Superior temporal gyrus (tissue), 1 donor: ENCODE results near the gene INSR.

Source experiments
- DNase-seq: peaks from one replicate; pipeline ENCODE4 v3.0.0-alpha.2; 2016; ENCODE audit errors: extremely low spot score

Gene INSR

DNA sequence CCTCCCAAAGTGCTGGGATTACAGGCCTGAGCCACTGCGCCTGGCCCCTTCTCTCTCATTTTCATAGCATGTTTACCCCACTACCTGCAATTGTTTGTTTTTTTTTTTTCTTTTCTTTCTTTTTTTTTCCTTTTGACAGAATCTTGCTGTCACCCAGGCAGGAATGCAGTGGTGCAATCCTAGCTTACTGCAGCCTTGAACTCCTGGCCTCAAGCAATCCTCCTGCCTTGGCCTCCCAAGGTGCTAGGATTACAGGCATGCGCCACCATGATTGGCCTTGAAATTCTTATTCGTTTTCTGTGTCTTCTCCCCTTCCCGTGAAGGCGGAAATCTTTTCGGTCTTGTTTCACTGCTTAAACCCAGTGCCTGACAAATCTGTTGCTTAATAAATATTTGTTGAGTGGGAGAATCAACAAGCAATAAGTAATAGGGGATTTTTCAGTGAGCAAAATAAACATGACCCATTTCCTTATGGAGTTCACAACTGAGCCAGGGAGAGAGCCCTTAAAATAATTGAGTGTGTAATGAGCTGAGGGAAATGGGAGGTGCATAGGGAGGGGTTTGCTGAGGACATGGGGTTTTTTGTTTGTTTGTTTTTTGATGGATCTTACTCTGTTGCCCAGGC lies 1.8 kb upstream of the INSR start:
- DNase-seq: no peak

DNA sequence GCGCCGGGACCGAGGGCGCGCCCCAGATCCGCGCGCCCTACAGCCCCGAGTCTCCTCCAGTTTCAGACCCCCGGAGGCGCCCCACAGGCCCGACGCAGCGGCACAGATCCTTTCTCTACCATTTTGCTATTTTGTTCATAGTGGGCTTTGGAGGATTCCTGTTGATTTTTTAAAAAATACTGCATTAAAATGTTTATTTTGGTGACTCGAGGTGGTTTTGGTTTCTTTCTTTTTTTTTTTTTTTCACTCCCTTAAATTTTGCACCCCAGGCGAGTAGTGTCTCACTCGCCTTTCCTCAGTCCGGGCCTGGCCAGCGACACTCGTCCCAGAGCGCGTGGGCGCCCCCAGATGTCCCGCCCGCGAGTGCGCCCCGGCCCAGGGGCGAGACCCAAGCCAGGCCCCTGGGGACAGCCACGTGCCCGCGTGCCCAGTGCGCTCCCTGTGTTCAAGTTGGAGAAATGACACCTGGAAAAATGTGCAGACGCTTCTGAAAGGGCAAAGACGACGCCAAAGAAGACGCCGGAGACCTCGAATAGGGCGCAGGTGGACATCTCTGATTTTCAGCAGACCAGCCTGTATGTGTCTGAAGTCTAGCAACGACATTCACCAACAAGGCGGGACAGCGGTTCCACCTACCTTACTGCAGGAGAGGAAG lies 471 bp upstream of the INSR start:
- peak; percentile 63 for DNase-seq

GRCh38 chr19:7292950-7293761 lies 1.1 kb downstream of the INSR start:
- DNase-seq: no peak

GRCh38 chr19:7292352-7292949 lies 1.8 kb downstream of the INSR start:
- DNase-seq: no peak

DNA sequence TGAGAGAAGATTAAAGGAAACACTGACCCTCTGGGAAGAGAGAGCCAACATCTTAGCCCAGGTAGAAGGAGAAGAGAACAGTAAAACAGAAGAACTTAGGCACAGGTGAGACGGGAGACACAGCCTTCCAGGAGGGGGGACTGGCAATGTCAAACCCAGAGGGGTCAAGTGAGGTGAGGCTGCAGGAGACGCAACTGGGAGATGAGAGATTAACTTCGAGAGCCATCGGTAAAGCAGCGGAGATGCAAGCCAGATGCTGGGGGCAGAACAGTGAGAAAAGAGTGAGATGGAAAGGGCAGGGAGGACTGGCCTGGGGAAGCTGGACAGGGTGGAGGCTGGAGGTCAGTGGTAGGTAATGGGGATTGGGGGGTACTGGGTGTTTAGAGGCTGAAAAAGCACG lies 5.2 kb downstream of the INSR start:
- DNase-seq: no peak

GRCh38 chr19:7288131-7288530 lies 6.1 kb downstream of the INSR start:
- no peak for DNase-seq

DNA sequence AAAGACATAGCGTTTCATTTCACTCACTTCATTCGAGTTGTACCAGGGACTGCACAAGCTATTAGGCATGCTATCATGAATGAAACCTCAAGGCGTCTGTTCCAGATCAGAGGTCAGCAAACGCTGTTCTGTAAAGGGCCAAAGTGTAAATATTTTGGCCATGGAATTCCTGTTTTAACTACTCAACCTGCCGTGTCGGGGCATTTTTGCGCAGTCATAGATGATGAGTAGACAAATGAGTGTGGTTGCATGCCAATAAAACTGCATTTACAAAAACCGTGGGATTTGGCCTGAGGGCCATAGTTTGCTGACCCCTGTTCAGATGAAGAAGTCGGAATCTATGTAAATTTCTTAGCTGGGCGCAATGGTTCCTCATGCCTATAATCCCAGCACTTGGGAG lies 6.5 kb downstream of the INSR start:
- no peak for DNase-seq

GRCh38 chr19:7280940-7281666 lies 13.1 kb downstream of the INSR start:
- no peak for DNase-seq

DNA sequence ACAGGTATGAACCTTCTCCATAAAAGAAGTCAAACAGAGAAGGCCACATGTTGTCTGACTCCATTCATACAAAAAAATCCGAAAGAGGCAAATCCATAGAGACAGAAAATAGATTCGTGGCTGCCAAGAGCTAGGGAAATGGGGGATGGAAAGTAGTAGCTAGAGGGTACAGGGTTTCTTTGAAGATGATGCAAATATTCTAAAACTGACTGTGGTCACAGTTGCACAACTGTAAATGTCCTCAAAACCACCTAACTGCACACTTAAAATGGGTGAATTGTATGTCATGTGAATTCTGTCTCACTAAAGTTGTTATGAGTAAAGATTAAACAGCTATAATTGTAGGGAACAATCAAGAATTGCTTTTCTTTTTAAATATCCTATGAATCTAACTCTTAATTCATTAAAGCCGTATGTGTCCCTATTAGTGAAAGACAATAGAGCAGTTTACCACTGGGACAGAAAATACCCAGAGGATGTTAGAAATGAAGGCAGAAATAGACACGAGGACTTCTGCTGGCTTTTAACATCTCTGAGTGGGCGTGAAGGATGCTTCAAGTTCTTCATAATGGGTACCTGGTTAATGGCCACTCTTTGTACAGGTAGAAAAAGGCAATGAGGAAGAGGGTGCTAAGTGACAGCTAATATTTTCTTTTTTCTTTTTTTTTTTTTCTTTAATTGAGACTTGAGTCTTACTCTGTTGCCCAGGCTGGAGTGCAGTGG lies 21.2 kb downstream of the INSR start:
- no peak for DNase-seq

- DNase-seq: no peak
These were observed 25.5 kb downstream of the INSR start for GRCh38 chr19:7268705-7269098.

GRCh38 chr19:7267792-7268704 lies 26.2 kb downstream of the INSR start:
- no peak for DNase-seq

GRCh38 chr19:7266832-7267231 lies 27.4 kb downstream of the INSR start:
- DNase-seq: no peak

DNA sequence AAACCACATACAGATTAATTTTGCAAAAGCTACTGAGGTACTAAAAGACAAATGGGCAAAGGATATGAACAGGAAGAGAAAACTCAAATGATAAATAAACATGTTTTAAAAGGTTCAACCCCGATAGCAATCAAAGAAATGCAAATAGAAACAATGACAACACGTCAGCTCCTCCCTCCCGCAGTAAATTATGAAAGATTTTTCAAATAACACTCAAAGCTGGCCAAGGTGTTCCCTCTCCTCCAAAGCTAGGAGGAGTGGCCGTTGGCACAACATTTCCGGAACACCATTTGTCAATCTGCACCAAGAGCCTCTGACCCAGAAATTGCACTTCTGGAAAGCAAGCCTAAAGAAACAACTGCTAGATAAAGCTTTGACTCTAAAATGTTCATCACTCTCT lies 28.3 kb downstream of the INSR start:
- DNase-seq: no peak

- no peak for DNase-seq
These were observed 29.4 kb downstream of the INSR start for GRCh38 chr19:7264858-7265257.

GRCh38 chr19:7263521-7263920 lies 30.7 kb downstream of the INSR start:
- no peak for DNase-seq

DNA sequence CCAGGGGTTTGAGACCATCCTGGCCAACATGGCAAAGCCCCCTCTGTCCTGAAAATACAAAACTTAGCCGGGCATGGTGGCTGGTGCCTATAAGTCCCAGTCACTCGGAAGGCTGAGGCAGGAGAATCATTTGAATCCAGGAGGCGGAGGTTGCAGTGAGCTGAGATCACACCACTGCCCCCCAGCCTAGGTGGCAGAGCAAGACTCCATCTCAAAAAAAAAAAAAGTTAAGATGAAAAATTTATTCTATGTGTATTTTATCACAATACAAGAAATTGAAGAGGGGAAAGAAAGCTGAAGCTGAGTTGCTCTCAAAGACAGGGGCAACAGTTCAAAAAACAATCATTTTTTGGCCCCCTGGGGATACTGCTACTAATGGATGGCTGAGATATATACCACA lies 31.1 kb downstream of the INSR start:
- no peak for DNase-seq

DNA sequence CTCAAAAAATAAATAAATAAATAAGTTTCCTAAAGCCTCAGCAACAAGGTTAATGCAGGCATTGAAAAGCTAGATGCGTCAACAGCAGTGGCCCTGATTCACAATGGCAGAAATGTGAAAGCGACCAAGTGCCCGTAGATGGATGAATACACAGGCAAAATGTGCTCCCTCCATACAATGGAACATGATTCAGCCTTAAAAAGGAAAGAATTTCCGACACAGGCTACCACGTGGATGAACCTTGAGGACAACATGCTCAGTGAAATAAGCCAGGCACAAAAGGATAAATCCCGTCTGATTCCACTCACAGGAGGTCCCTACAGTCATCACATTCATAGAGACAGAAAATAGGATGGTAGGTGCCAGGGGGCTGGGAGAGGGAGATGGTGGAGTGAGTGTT lies 31.7 kb downstream of the INSR start:
- no peak for DNase-seq

DNA sequence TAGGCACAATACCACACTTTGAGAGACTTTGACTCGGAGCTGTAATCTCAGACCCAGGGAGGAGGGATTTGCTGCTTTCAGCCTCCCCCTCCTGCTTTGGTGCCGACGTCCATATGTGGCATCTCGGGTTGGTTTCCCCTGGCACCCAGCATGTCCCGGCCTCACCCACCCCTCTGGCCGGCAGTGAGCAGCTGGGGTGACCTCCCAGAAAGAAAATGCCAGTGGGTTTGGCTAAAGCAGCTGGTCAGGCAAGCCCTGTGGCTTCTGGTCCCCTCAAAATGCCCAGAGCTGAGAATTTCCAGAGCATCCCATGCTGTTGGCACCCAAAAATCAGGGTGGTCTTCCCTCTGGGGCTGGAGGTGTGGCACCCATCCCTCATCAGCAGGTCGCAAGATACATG lies 34.1 kb downstream of the INSR start:
- DNase-seq: no peak

GRCh38 chr19:7258840-7259395 lies 35.3 kb downstream of the INSR start:
- DNase-seq: no peak
